HCEC 1CT (cell line): Measurements from ENCODE around the gene SLC7A5.
A peak's percentile ranks its signal among the peaks of the same experiment; 100 is the strongest.
"Not testable (repeated sequence)": the region's sequence is repeated elsewhere in the genome, so short reads cannot be mapped to it uniquely, and the experiment has no call there.

Source experiments
- DNase-seq: peaks from one replicate; pipeline ENCODE4 v3.0.0-alpha.2; 2017

The SLC7A5 gene

GRCh38 chr16:87887931-87888330 is 18.6 kb upstream of the SLC7A5 start:
- DNase-seq: not testable (repeated sequence)

- DNase-seq: not testable (repeated sequence)
These were observed 16.2 kb upstream of the SLC7A5 start for GRCh38 chr16:87885371-87885967.

- DNase-seq: no peak
These were observed 13.2 kb upstream of the SLC7A5 start for GRCh38 chr16:87882436-87883019.

- DNase-seq: no peak
These were observed 12.3 kb upstream of the SLC7A5 start for GRCh38 chr16:87881324-87882200.

- DNase-seq: no peak
These were observed 10.9 kb upstream of the SLC7A5 start for GRCh38 chr16:87880117-87880696.

GRCh38 chr16:87879411-87880013 is 10.2 kb upstream of the SLC7A5 start:
- DNase-seq: not testable (repeated sequence)

- no peak for DNase-seq
These were observed 9.4 kb upstream of the SLC7A5 start for GRCh38 chr16:87878704-87879103.

GRCh38 chr16:87877942-87878507 is 8.7 kb upstream of the SLC7A5 start:
- DNase-seq: no peak

GRCh38 chr16:87874639-87875427 is 5.5 kb upstream of the SLC7A5 start:
- DNase-seq: no peak

- not testable (repeated sequence) for DNase-seq
These were observed 1.3 kb upstream of the SLC7A5 start for GRCh38 chr16:87870418-87871291.

- DNase-seq: not testable (repeated sequence)
These were observed 641 bp upstream of the SLC7A5 start for GRCh38 chr16:87869879-87870417.

GRCh38 chr16:87868254-87869029 is 865 bp downstream of the SLC7A5 start:
- DNase-seq: peak; percentile 90

GRCh38 chr16:87865902-87866555 is 3.3 kb downstream of the SLC7A5 start:
- DNase-seq: not testable (repeated sequence)

- peak; percentile 18 for DNase-seq
These were observed 4.8 kb downstream of the SLC7A5 start for GRCh38 chr16:87864331-87864989.

- DNase-seq: not testable (repeated sequence)
These were observed 6.0 kb downstream of the SLC7A5 start for GRCh38 chr16:87863327-87863635.

- DNase-seq: not testable (repeated sequence)
These were observed 6.5 kb downstream of the SLC7A5 start for GRCh38 chr16:87862597-87863326.

GRCh38 chr16:87861300-87862099 is 7.8 kb downstream of the SLC7A5 start:
- DNase-seq: not testable (repeated sequence)
